GM21723 (cell line): ENCODE measurements around the gene TICAM1.
"Not testable (repeated sequence)": the region's sequence is repeated elsewhere in the genome, so short reads cannot be mapped to it uniquely, and the experiment has no call there.

ENCODE experiments used
- ATAC-seq: cut with Tn5 transposase; IDR thresholded peaks from one replicate; pipeline ENCODE4 v1.9.1; 2021; ENCODE audit warnings: mild to moderate bottlenecking, moderate library complexity; ENCODE audit not compliant: unreplicated experiment

Gene TICAM1

GRCh38 chr19:4845975-4846374, 14.5 kb upstream of the TICAM1 start:
- ATAC-seq: not testable (repeated sequence)

DNA sequence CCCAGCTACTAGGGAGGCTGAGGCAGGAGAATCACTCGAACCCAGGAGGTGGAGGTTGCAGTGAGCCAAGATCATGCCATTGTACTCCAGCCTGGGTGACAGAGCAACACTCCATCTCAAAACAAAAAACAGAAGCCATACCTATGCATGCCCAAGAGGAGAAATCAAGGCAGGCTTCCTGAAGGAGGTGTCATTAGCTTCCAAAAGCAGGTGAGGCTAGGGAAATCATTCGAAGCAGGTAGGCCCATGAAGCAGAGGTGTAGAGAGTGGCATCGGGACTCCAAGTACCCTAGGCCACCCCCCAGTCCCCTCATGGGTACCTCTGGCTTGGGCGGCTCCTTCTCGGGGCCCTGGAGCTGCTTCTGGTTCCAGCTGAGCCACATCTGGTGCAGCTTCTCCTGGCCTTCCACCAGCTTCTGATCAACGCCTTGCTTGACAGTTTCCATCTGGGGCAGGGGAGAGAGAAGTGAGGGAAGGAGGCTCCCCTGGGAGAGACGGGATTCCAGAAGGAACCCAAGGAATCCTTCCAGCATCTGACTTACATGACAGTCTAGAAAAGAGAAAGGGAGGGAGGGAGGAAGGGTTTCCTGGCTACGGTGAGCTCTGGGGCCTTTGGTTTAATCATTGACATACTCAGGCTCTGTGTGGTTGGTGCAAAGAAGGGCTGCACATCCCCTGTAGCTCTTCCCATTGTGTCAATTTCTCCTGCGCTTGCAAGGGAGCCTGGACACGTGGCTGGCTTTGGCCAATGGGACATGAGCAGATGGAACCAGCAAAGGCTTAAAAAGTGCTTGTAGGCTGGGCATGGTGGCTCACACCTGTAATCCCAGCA, 13.1 kb upstream of the TICAM1 start:
- ATAC-seq: no peak

GRCh38 chr19:4843647-4843965, 12.1 kb upstream of the TICAM1 start:
- ATAC-seq: no peak

- no peak for ATAC-seq
These were observed 7.7 kb upstream of the TICAM1 start for GRCh38 chr19:4839192-4839591.

- ATAC-seq: no peak
These were observed 1.3 kb upstream of the TICAM1 start for GRCh38 chr19:4832776-4833175.

- ATAC-seq: not testable (repeated sequence)
These were observed 448 bp upstream of the TICAM1 start for GRCh38 chr19:4831979-4832340.

- no peak for ATAC-seq
These were observed 695 bp downstream of the TICAM1 start for GRCh38 chr19:4830768-4831265.

- no peak for ATAC-seq
These were observed 1.2 kb downstream of the TICAM1 start for GRCh38 chr19:4830332-4830731.

GRCh38 chr19:4829001-4829712, 2.4 kb downstream of the TICAM1 start:
- no peak for ATAC-seq

DNA sequence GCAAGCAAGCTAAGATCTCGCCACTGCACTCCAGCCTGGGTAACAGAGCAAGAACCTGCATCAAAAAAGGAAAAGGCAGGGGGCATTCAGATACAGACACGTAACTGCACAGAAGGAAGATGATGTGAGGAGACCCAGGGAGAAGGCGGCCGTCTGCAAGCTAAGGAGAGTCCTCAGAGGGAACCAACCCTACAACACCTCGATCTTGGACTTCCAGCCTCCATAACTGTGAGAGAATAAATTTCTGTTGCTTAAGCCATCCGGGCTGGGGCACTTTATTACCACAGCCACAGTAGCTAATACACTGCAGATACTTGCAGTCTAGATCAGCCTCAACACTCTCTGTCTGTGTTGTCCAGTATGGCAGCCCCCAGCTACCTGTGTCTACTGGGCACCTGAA, 7.9 kb downstream of the TICAM1 start:
- no peak for ATAC-seq

DNA sequence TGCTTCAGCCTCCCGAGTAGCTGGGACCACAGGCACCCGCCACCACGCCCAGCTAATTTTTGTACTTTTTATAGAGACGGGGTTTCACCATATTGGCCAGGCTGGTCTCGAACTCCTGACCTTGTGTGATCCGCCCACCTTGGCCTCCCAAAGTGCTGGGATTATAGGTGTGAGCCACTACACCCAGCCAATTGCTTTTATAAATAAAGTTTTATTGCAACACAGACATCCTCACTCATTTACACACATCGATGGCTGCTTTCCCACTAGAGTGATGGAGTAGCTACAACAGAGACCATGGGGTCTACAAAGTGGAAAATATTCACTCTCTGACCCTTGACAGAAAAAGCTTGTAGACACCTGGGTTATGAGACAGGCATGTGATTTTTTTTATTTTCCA, 9.2 kb downstream of the TICAM1 start:
- not testable (repeated sequence) for ATAC-seq

DNA sequence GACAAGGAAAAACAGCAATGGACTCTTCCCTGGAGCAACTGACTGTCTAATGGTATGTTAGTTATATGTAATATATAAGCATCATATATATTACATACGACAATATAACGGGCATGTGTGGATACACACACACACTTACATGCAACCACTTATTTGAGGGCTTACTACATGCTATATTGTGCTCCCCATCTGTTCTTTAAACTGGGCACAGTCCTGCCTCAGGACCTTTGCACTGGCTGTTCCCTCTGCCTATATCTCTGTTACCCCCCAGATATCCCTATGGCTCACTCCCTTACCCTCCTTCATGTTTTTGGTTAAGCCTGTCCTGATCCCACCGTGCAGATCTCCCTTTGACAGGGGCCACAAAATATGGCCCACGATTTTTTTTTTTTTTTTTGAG, 10.2 kb downstream of the TICAM1 start:
- ATAC-seq: no peak

GRCh38 chr19:4817467-4818277, 13.8 kb downstream of the TICAM1 start:
- ATAC-seq: no peak

DNA sequence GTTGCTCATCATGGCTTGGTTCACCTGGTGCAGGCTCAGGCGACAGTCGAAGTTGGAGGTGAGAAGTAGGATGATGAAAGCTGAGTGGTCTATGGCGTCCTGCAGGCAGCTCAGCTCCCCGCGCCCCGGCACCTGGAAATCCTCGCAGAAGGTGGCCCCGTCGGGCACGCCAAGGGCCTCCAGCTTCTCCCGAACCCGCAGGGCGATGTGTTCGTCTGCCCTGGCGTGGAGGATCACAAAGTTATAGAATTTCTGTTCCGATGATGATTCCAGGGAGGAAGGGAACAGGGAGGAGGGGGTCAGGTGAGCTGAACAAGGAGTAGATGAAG, 14.6 kb downstream of the TICAM1 start:
- ATAC-seq: no peak

DNA sequence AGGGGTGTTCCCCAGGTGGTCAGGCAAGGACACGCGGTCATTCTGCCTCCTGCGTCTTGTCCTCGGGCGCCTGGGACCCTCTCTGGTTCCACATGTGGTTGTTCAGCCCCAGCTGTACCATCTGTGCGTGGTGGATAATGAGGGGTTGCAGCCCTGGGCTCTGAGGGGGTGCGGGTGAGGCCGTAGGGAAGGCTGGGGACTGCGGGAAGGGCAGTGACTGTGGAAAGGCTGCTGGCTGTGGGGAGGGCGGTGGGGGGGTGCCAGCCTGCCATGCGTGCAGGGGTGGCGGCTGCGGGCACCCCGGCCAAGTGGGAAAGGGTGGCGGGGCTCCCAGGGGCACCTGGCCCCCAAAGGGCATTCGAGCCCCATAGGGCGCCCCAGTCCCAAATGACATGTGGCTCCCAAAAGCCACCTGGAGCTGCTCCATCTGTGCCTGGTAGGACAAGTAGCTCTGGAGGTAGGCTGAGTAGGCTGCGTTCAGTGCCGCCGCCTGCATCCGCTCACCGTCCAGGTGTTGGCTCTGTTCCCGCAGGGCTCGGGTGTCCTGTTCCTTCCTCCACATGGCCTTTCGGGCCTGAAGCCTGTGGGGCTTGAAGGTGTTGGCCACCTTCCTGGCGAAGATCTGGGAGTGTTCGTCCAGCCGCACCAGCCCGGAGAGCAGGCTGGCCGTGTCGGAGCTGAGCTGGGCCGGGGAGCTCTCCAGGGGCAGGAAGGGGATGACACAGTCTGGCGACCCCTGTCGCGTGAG, 15.1 kb downstream of the TICAM1 start:
- no peak for ATAC-seq

DNA sequence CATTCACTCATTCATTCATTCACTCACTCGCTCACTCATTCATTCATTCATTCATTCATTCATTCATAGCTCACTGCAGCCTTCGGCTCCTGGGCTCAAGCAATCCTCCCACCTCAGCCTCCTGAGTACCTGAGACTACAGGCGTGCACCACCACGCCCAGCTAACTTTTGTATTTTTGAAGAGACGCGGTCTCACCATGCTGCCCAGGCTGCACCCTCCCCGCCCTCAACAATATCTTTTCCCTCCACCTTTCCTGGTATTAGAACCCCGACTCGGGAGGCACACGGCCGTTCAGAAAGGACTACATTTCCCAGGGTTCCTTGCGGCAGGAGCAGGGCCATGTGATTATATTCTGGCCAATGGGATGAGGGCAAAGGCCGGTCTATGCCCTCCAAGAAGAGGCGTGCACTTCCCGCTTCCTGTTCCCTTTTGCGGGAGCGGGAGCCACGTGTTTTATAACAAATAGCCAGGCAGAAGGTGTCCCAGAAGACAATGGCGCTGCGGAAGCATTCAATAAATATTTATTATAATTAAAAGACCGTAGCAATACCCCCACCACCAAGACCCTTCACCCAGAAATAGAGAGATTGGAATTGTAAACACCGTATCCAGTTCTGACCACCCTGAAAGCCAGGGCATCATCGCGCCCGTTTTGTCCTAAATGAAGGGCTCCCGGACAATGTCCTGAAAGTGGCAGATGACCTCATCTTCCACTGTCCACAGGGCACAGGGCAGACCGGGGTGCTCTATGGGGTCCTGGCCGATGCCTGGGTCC, 15.9 kb downstream of the TICAM1 start:
- no peak for ATAC-seq

DNA sequence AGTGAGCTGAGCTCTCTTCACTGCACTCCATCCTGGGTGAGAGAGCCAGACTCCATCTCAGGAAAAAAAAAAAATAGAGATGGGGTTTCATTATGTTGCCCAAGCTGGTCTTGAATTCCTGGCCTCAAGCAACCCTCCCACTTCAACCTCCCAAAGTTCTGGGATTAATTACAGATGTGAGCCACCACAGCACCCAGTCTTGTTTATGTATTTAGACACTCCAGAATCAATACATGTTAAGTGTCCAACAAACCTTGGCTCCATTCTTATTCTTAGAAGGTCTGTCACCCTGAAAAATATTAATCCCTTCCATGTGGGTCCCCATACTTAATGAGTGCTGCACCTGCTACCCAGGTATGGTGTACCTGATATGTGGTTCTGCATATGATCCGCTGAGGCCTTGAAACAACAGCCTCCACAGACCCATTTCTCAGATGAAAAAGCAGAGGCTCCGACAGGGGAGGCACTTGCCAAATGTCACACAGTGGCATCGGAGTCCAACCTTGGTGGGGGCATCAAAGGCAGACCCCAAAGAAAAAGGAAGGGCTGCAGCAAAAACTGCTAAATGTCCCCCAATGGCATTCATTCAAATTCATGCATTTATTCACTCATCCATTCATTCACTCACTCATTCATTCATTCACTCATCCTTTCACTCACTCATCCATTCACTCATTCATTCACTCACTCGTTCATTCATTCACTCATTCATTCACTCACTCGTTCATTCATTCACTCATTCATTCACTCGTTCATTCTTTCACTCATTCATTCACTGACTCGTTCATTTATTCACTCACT, 16.7 kb downstream of the TICAM1 start:
- ATAC-seq: no peak

GRCh38 chr19:4811328-4812131, 20.0 kb downstream of the TICAM1 start:
- ATAC-seq: no peak

- ATAC-seq: no peak
These were observed 24.3 kb downstream of the TICAM1 start for GRCh38 chr19:4807188-4807587.
